Sigmoid colon (tissue), 4 donors: ENCODE measurements around the gene RAD17.

Experiments
- CTCF ChIP-seq, 4 experiments: fragments of 450-650 bp in 3 of 4; fragments of 200-600 bp in 1 of 4; IDR thresholded peaks; one replicate each; pipeline ENCODE4 v1.5.1; 2016 to 2019; ENCODE audit warnings: antibody characterized with exemption in 4 of 4, mild to moderate bottlenecking in 3 of 4, moderate library complexity in 2 of 4
- EP300 ChIP-seq, 4 donors: sonication (generic); formaldehyde crosslinking; IDR thresholded peaks; one replicate each; pipeline ENCODE4 v1.6.1; 2017; ENCODE audit warnings: antibody characterized with exemption in 4 of 4
- POLR2A ChIP-seq, 2 donors: fragments of 450-650 bp; IDR thresholded peaks; one replicate each; pipeline ENCODE4 v1.6.1; 2016; ENCODE audit warnings: antibody characterized with exemption in 2 of 2, mild to moderate bottlenecking in 2 of 2, moderate library complexity in 2 of 2
- POLR2AphosphoS5 ChIP-seq, 4 donors: sonication (generic); formaldehyde crosslinking; IDR thresholded peaks; one replicate each; pipeline ENCODE4 v1.6.1; 2017; ENCODE audit warnings: antibody characterized with exemption in 4 of 4

GRCh38 chr5:69431424-69432303, 62.0 kb downstream of the RAD17 start:
- TF ChIP-seq POLR2AphosphoS5 (IDR thresholded peaks at IDR 0.05) (no peak), CTCF (IDR thresholded peaks at IDR 0.05) (no peak), POLR2A (IDR thresholded peaks at IDR 0.05) (no peak), EP300 (IDR thresholded peaks at IDR 0.05) (no peak)
